Left hindlimb (tissue), 1 donor: ENCODE data around the gene SAP30BP.

Experiments
- DNase-seq: peaks from one replicate; pipeline ENCODE4 v3.0.0-alpha.2; 2018

SAP30BP gene

DNA sequence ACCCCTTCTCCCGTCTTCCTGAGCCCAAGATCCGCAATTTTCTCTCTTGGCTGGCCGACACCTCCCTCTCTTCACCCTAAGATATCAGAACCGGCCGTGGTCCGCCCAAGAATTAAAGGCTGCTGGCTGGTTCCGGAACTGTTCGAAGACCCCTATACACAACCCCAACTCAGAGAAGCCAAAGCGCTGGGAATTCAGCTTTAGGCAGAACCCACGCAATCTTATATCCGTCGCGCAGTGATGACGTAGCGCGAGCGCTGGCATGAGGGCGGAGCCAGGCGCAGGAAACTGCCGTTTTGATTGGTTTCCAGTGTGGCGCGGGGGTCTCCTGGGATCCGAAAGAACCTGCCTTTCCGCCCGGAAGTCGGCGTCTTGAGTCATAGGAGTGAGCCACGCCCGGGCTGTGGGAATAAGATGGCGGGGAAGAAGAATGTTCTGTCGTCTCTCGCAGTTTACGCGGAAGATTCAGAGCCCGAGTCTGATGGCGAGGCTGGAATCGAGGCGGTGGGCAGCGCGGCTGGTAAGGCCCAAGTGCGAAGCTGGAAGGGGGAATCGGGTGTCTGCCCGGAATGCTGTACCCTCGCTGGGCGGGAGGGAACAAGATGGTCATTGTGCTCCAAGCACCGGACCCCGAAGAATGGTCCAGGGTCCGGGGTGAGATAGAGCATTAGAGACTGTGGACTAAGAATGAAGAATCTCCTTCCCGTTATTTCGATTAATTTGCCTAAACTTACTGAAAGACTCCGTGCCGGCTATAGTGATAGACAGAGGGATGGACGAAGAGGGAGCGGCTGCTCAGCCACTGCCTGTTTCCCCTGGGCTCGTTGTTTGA, at the start of gene SAP30BP, which contains the start of gene RECQL5:
Gene SAP30BP, plus strand, starts transcription at position 380 of the 832 bp plus-strand sequence. Its CDS starts 35 bp downstream, at position 415.
Gene RECQL5, minus strand, starts transcription at position 196 of the 832 bp plus-strand sequence. CDS start 597 bp downstream, outside the sequence.
- peak; percentile 98 for DNase-seq

DNA sequence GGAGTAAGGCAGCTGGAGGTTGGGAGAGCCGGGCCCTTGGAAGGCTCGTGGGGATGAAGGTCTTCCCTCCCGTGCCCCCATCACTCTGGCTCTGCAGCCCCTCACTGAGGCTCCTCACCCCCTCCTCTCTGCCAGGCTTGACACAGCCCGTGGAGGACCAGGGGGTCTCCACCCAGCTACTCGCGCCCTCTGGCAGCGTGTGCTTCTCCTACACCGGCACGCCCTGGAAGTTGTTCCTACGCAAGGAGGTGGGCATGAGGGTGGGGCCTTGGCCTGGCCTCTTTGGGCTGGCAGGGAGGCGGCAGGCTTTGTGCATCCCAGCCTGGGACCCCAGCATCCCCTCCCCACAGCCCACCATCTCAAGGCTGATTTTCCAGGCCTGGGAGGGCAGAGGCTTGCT, 49.5 kb upstream of the SAP30BP start:
- DNase-seq = no peak

DNA sequence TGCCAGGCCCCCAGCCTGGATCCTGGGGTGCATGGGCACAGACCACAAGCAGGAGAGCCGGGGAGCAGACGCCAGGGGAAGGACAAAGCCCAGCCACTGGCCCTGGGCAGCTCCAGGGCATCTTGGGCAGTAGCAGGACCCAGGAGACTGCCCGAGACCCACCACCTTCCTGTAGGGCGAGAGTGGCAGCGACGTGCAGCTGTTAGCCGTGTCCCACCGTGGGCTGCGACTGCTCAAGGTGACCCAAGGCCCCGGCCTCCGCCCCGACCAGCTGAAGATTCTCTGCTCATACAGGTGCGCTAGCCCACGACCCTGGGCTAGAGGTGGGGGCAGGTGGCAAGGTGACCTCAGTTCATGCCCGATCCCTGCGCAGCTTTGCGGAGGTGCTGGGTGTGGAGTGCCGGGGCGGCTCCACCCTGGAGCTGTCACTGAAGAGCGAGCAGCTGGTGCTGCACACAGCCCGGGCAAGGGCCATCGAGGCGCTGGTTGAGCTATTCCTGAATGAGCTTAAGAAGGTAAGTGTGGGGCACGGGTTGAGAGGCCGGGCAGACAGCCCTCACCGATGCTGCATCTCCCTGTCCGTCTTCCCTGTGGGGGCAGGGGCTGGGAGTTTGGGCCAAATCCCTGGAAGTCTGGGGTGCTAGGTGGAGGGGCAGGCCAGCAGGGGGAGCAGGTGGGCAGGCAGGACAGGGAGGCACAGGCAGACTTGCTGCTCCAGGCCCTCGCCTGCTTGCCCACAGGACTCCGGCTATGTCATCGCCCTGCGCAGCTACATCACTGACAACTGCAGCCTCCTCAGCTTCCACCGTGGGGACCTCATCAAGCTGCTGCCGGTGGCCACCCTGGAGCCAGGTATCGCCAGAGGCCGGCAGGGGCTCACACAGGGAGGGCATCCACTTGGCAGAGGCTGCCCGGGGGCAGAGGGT, 47.4 kb upstream of the SAP30BP start:
- no peak for DNase-seq

DNA sequence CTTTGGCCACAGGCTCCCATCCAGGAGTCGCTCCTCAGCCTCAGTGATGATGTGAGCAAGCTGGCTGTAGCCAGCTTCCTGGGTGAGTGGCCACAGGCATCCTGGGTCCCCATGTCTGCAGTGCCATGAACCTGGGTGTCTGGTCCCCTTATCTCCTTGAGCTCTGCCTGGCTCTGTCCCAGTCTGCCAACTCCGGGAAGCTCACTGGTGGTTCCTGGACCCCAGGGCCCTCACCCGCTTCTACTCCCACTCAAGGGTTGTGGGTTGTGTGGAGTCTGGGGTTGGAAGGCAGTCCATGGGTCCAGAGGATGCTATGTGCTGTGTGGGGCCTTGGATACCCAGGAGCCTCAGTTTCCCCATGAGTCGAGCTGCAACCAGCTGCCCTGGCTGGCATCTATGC, 45.6 kb upstream of the SAP30BP start:
- no peak for DNase-seq

DNA sequence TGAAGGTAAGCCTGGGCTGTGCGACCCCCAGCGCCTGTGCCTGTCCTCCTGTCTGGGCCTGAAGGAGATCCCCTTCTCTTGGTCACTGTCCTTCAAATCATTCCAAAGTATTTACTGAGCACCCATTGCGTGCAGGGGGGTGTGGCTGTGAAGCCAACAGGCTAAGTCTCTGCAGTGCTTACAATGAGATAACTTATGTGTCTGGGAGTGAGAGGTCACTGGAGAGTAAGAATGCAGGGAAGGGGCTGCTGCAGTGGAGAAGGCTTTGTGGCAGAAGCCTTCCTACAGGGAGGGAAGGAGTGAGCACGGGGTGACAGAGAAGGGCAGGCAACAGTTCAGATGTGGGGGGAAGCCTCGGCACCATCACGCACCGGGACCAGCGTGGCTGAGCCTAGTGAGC, 45.1 kb upstream of the SAP30BP start:
- DNase-seq = no peak

DNA sequence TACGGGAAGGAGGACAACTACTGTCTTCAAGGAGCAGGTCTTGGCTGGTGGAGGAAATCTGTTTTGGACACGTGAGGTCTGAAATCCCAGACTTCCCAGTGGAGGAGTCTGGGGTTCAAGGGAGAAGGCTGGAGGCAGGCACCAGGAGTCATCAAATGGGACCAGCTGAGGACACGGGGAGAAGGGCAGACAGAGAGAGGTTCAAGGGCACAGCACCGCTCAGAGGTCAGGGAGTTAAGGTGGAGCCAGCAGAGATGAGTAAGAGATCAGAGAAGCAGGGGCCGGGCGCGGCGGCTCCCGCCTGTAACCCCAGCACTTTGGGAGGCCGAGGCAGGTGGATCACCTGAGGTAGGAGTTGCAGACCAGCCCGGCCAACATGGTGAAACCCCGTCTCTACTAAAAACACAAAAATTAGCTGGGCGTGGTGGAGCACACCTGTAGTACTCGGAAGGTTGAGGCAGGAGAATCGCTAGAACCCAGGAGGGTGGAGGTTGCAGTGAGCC, 44.3 kb upstream of the SAP30BP start:
- no peak for DNase-seq

DNA sequence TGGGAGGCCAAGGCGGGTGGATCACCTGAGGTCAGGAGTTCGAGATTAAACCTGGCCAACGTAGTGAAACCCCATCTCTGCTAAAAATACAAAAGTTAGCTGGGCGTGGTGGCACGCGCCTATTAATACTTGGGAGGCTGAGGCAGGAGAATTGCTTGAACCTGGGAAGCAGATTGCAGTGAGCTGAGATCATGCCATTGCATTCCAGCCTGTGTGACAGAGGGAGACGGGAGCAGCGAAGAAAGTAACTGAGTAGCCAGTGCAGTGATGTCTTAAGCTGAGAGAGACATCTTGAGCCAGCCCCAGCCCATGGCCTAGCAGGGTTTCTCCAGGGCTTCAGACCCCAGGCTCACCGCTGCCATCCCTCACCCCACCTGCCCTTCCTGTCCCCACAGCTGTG, 43.8 kb upstream of the SAP30BP start:
- no peak for DNase-seq

DNA sequence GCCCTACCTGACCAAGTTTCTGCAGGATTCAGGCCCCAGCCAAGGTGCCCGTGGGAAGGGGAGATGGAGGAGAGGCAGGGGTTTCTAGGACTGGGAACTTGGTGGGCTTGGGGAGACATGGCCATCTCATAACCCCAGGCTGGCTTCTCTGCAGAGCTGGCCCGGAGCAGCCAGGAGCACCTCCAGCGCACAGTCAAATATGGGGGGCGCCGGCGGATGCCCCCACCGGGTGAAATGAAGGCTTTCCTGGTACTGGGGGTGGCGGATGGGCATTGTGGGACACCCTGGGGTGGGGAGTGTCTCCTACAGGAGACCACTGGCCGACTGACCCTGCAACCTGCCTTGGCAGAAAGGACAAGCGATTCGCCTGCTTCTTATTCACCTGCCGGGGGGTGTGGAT, 43.1 kb upstream of the SAP30BP start:
- DNase-seq = no peak

DNA sequence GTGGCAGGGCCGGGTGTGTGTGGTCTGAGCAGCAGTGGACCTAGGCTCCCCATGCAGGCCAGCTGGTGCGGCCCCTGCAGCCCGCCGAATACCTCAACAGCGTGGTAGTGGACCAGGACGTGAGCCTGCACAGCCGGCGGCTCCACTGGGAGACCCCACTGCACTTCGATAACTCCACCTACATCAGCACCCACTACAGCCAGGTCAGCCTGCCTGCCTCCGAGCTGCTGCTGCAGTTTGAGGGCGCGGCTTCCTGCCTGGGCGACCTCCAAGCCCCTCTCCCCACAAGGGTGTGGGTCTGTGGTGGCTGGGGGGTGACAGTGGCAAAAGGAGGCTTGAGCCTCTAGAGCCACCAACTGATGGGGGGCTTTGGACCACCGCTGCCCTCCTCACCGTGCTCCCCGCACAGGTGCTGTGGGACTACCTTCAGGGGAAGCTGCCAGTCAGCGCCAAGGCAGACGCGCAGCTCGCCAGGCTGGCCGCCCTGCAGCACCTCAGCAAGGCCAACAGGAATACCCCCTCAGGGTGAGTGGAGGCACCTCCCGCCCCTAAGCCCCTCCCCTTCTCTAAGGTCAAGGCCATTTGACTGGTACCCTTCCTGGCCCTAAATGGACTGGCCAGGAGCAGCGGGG, 42.3 kb upstream of the SAP30BP start:
- no peak for DNase-seq

DNA sequence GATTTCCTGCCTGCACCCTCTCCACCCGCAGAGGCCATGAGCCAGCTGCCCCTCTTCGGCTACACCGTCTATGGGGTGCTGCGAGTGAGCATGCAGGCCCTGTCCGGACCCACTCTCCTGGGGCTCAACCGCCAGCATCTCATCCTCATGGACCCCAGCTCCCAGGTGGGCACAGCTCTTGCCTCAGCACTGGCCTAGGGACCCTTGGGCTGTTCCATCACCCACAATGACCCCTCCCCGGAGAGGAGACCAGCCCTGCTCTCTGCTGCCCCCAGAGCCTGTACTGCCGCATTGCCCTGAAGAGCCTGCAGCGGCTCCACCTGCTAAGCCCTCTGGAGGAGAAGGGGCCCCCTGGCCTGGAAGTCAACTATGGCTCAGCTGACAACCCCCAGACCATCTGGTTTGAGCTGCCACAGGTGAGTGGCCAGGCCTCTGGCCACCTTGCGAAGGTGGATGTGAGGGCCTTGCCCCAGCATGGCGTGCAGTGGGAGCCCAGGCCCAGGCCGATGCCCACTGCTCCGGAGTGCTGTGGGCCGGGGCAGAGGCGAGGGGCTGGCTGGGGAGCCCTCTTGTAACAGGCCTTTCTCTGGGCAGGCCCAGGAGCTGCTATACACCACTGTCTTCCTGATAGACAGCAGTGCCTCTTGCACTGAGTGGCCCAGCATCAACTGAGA, 41.2 kb upstream of the SAP30BP start:
- DNase-seq = no peak

DNA sequence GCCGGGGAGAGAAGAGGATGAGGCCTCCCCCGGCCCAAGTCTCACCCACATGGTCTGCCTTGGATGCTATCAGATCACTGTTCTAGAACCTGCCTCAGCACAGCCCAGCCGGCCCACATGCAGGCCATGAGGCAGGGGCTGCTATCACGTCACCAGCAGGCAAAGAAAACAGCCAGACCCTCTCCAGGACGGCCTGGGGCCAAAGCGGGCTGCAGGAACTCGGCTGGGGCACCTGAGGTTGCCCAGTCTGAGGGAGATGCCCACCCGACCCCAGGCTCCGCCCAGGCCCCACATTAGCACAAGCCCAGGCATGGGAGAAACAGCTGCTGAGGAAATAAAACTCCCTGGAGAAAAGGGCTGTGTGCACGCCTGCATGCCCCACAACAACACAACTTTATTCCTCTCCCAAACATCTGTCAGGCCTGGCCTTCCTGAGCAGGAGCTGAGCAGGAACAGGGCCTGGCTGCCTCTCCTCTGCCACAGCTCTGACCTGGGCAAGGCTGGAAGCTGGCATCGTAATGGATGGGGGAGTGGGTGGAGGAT, 40.6 kb upstream of the SAP30BP start:
- DNase-seq = no peak

DNA sequence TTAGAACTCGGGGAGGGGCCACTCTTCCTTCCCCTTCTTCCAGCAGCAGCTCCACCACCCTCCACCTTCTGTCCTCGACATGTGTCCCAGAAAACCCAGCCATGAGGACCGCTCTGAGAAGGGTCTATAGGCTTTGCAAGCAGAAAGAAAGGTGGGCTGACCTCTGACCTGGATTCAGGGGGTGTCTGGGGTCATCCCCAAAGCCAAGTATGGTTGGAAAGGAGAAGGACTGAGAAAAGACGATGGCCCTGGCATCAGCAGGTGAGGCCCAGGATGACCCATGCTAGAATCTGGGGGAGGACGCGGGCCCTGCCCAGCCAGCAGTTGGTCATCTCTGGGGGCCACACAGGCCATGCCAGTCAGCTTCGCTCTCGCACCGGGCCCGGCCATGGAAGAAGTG, 40.0 kb upstream of the SAP30BP start:
- no peak for DNase-seq

DNA sequence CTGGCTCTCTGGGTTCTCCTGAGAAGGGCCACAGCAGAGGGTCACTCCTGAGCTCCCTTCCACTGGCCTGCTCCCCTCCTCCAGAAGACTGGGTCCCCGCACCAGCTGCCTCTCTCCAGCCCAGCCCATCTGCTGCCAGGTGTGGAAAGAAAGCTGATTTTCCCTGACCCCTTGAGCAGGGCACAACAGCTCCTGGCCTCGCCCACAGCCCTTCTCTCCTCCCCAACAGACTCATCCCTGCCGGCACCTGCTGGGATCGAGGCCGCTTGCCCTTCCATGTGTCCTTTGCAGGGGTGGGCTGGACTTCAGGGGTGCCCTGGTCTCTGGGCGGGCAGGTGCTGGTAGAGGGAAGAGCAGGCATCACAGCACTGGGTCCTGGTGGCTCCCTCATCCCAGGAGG, 38.7 kb upstream of the SAP30BP start:
- no peak for DNase-seq

DNA sequence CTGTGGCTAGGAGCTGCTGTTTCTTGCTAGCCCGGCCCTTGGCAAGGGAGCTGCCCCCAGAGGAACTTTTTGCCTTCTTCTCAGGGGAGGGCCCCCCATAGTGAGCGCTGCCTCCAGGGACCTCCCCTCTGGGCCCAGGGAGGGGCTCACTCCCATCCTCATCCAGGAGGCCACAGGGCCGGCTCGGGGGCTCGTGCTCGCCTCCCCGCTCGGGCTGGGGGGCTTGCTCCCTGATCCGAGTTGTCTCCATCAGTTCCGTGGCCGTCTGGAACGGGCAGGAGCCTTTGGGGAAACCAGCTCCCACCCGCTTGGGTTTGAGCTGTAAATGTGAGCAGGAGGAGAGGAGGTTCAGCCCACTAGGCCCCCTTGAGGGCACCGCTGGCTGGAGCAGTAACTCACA, 38.0 kb upstream of the SAP30BP start:
- DNase-seq = no peak

DNA sequence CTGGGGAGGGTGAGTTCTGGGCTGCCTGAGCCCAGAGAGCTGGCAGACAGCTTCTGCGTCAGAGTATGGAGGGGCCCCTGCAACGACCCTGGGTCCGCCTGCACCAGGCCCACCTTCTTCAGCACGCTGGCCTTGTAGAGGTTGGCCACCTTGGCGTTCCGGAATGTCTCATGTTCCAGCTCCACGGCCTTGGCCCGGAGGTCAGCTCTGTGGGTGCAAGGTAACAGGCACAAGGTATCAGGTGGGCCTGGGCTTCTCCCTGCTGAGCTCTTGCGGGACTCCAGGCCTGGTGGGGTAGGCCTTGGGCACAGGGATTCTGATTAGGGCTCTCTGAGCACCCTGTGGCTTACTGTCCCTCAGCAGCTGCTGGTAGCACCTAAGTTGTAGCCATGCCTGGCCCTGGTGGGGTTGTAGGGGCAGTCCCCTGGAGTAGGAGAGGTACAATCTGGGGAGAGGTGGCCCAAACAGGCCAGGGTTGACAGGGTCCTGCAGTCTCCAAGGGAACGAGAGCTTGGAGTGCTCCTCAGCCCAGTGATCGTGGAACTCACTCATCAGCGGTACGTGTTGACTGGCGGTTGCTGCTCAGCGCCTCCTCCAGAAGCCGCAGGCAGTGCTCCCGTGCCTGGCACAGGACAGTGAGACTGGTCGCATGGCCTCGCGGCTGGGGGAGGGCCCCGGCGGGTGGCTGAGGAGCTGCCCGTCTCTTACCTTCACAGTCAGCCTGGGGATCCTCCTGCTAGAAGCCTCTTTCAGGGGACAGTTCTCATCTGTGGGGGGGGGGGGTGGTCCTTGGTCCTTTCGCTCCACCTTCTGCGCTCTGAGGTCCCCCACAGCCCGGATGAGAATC, 36.8 kb upstream of the SAP30BP start:
- DNase-seq = no peak

DNA sequence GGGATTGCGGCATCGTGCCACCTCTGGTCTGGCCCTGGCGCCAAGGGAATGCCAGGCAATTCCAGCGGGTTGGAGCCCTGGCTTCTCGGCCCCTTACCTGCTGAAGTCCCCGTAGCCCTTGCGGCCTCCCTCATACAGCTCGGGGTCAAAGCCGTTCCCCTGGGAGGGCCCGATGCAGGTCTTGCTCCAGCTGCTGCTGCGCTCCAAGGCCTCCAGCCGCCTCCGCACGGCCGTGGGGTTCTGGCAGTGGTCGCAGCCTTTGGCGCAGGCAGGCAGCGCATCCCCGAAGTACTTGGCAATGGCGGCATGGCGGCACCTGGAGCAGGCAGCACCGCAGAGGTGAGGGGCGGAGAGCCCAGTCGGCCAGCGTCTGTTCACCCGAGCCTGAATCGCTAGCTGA, 35.8 kb upstream of the SAP30BP start:
- no peak for DNase-seq

DNA sequence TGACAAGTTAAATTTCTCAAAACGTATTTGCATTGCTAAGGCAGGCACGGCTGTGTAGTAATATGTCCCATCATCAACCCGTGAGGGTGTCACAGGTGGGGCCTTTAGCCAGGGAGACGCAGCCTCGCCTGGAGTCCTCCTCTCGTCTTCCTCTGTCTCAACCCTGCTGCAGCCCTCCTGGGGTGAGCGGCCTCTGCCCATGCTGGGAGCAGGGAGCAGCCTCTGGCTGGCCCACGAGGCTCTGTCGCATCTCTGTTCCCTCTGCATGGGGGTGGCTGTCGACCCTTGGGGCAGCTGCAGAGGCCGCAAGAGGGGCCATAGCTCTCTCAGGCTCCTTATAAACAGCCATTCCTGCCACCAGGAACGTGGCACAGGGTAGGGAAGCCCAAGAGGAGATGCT, 34.7 kb upstream of the SAP30BP start:
- DNase-seq = no peak

DNA sequence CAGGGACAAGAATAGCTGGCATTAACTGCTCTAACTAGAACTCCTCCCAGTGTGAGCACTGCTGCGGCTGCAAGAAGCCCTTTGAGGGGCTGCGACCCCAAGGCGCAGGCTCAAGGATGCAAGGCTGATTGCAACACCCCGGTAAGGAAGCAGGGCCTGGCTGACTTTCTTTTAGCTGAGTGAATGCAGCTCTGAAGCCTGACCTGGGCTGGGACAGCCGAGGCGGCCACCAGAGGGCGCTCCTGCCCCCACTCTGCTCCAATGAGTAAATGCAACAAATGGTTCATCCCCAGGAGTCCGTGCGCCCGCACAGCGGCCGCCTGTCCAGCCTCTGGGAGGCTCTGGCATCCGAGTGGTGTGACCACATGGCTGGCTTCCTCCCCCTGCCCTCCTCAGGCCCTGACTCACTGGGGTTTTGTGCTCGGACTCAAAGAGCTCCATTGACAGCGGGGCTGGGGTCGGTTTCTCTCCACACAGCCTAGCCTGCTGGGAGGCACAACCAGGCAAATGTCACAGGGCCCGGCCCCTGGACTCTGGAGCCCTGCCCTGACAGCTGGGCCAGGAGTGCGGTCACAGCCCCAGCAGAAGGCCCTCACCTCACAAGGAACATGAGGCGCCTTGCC, 34.2 kb upstream of the SAP30BP start, which contains the start of gene SMIM5:
Gene SMIM5, plus strand, starts transcription at position 572 of the 623 bp plus-strand sequence. CDS start 6,768 bp downstream, outside the sequence.
- DNase-seq = peak; percentile 89

DNA sequence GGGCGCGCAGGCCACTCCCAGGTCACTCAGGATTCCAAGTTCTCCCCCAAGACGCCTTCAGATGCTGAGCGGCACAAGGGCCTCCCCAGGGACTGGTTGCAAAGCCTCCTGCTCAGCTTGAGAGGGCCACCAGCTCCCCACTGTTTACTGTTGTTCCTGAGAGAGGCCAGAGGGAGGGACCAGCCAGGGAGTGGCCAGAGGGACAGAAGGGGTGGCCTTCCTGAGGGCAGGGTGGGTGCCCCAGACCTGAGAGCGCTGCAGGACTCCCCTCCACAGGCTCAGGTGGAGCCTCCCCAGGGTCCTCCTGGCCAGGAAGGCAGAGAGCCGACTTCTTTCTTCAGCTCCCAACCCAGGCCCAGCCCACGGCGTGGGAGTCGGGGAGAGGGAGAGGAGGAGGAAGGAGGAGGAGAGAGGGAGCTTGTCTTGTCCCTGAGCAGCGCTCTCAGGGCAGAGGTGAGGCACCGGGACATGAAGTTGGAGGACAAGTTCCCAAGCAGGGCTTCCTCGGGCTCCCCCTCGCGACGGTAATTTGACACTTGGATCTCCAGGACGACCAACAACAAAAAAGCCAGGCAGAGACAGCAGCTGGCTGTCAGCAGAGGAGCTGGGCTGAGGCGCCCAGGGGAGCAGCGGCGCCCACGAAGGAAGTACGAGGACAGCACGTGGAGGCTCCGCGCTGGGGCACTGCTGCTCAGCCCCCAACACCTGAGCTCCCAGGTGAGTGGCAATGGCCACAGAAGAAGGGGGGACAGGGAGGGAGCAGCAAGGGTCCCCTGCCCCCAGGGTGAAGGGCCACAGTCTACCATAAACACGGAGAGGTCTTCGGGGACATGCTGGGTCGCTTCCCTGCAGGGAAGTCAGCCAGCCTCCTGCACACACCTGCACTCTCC, 33.4 kb upstream of the SAP30BP start:
- peak; percentile 94 for DNase-seq

DNA sequence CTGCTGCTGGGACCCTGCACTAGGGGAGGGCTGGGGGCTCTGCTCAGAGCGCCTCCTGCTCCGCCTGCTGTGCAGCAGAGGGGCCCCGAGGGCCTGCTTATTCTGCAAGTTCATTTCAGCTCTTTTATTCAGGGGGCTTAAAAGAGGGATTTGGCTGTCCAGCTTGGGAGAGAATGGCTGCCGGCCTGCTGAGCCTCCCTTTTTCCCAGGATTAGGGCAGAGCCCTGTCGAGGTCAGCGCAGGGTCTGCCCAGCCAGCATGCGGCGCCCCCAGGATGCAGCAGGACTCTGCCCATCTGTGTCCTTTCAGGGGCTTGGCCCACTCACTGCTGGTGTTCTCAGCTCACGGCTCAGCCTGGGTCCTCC, 32.8 kb upstream of the SAP30BP start:
- DNase-seq = no peak
